SK-N-MC (cell line): Measurements from ENCODE around the gene DMWD.

Experiments used
- EZH2 ChIP-seq: fragments of 200-600 bp; sonication (generic); IDR thresholded peaks from one replicate; pipeline ENCODE4 v1.6.1; 2017; ENCODE audit warnings: antibody characterized with exemption
- FOXP2 ChIP-seq: optimal IDR thresholded peaks from 2 replicates; pipeline ENCODE3; 2011; ENCODE audit warnings: mild to moderate bottlenecking, moderate library complexity; ENCODE audit not compliant: insufficient read depth; ENCODE audit errors: extremely low read length, control extremely low read depth
- POLR2AphosphoS5 ChIP-seq: IDR thresholded peaks from 2 replicates; pipeline ENCODE4 v1.6.1; 2012; ENCODE audit warnings: mild to moderate bottlenecking, low read depth, low read length, borderline replicate concordance

GRCh38 chr19:45780448-45781213, 12.0 kb downstream of the DMWD start:
- TF ChIP-seq POLR2AphosphoS5 (no peak), EZH2 (no peak), FOXP2 (no peak)
